Body of pancreas (tissue), 4 donors: Measurements from ENCODE around the gene TTC38.

ENCODE experiments used
- POLR2A ChIP-seq, 3 donors: fragments of 450-650 bp; IDR thresholded peaks; one replicate each; pipeline ENCODE4 v1.6.1; 2016; ENCODE audit warnings: antibody characterized with exemption in 3 of 3, mild to moderate bottlenecking in 2 of 3
- TF ChIP-seq, protein P1 (sequence below), 7 experiments: fragments of 450-650 bp in 4 of 7; fragments of 200-600 bp in 3 of 7; sonication (generic) in 3 of 7; IDR thresholded peaks; one replicate each; pipeline ENCODE4 v1.5.1; 2016 to 2019; ENCODE audit warnings: antibody characterized with exemption in 7 of 7

DNA sequence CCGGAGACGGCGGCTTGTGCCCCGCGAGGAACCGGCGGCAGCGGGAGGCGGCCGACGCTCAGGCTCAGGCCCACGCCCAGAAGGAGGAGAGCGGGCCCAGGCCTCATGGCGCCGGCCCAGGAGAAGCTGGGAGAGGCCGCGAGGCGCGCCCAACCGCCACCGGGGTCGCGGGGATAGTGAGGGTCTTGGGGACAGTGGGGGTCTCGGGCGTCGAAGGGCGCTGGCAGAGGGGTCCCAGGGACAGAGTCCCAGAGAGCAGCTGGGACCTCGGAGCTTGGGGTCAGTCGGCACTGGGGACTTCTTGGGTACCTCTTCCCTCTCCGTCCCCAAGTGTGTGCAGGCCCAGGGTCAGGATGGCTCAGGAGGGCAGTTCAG is 4.6 kb upstream of the TTC38 start, which contains the start of gene PKDREJ:
- TF ChIP-seq, protein P1, sequence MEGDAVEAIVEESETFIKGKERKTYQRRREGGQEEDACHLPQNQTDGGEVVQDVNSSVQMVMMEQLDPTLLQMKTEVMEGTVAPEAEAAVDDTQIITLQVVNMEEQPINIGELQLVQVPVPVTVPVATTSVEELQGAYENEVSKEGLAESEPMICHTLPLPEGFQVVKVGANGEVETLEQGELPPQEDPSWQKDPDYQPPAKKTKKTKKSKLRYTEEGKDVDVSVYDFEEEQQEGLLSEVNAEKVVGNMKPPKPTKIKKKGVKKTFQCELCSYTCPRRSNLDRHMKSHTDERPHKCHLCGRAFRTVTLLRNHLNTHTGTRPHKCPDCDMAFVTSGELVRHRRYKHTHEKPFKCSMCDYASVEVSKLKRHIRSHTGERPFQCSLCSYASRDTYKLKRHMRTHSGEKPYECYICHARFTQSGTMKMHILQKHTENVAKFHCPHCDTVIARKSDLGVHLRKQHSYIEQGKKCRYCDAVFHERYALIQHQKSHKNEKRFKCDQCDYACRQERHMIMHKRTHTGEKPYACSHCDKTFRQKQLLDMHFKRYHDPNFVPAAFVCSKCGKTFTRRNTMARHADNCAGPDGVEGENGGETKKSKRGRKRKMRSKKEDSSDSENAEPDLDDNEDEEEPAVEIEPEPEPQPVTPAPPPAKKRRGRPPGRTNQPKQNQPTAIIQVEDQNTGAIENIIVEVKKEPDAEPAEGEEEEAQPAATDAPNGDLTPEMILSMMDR (IDR thresholded peaks at IDR 0.05): no peak
- no peak for TF ChIP-seq POLR2A (IDR thresholded peaks at IDR 0.05)
